IMR-90 (cell line): ENCODE results near the gene C12orf57. TPM values are rescaled to one million over a fixed set of nuclear protein-coding genes. Genes with fewer than 3 reads are reported as not detected.

Experiments
- ATAC-seq: fragments of 200-7000 bp; cut with Tn5 transposase; 2 replicates; pipeline ENCODE4 v1.9.1; 2020; ENCODE audit warnings: low read depth, mild to moderate bottlenecking, moderate library complexity
- BruUV-seq: library from RNA; stranded (reverse); fragments of 400-500 nt; replicated peaks from 2 replicates; lab custom pipeline; 2021; lab: Mats Ljungman, UMichigan
- CTCF ChIA-PET: fragments of 300-600 bp; formaldehyde crosslinking; extraction: SDS; loops from one replicate; lab custom pipeline; 2021; ENCODE audit warnings: antibody characterized with exemption; lab: Yijun Ruan, JAX
- POLR2A ChIA-PET: fragments of 300-600 bp; sonication (Branson Sonifier 250); formaldehyde crosslinking; loops from one replicate; lab custom pipeline; 2022; ENCODE audit warnings: antibody characterized with exemption; ENCODE audit not compliant: unreplicated experiment; lab: Charles Lee
- DNase-seq: peaks from one replicate; pipeline ENCODE4 v3.0.0; 2013
- H2AFZ ChIP-seq: replicated peaks from 2 replicates; pipeline ENCODE3; 2013; ENCODE audit warnings: low read length, mild to moderate bottlenecking; ENCODE audit not compliant: poor library complexity
- H2AK5ac ChIP-seq: 2 replicates; pipeline ENCODE4 v1.6.1; 2013; ENCODE audit warnings: low read depth, low read length, inconsistent platforms
- H2AK9ac ChIP-seq: replicated peaks from 2 replicates; pipeline ENCODE3; 2013; ENCODE audit warnings: mild to moderate bottlenecking, low read depth, low read length, moderate library complexity; ENCODE audit not compliant: poor library complexity
- H2BK120ac ChIP-seq: 2 replicates; pipeline ENCODE4 v1.6.1; 2013; ENCODE audit warnings: low read depth, low read length, inconsistent platforms
- H2BK15ac ChIP-seq: 3 replicates; pipeline ENCODE4 v1.6.1; 2013; ENCODE audit warnings: low read depth, low read length, inconsistent platforms
- H2BK20ac ChIP-seq: 2 replicates; pipeline ENCODE4 v1.6.1; 2013; ENCODE audit warnings: low read depth, mild to moderate bottlenecking, inconsistent platforms, low read length, moderate library complexity
- H2BK5ac ChIP-seq: 2 replicates; pipeline ENCODE4 v1.6.1; 2013; ENCODE audit warnings: mild to moderate bottlenecking, low read depth, low read length, inconsistent platforms; ENCODE audit not compliant: poor library complexity, severe bottlenecking
- H3K14ac ChIP-seq: replicated peaks from 2 replicates; pipeline ENCODE4 v1.6.1; 2013; ENCODE audit warnings: low read depth, low read length, inconsistent platforms
- H3K18ac ChIP-seq: 2 replicates; pipeline ENCODE4 v1.6.1; 2013; ENCODE audit warnings: low read depth, low read length, control low read depth
- H3K23ac ChIP-seq: 2 replicates; pipeline ENCODE4 v1.6.1; 2013; ENCODE audit warnings: low read depth, low read length, inconsistent platforms
- H3K27ac ChIP-seq: 2 replicates; pipeline ENCODE4 v1.5.1; 2013; ENCODE audit warnings: mild to moderate bottlenecking, control low read depth, low read length; ENCODE audit not compliant: insufficient read depth
- H3K27me3 ChIP-seq: 2 replicates; pipeline ENCODE4 v1.6.1; 2013; ENCODE audit warnings: low read length; ENCODE audit not compliant: control insufficient read depth, insufficient read depth
- H3K36me3 ChIP-seq: 2 replicates; pipeline ENCODE4 v1.6.1; 2013; ENCODE audit warnings: low read length, mixed read lengths; ENCODE audit not compliant: control insufficient read depth, insufficient read depth
- H3K4ac ChIP-seq: 2 replicates; pipeline ENCODE4 v1.6.1; 2013; ENCODE audit warnings: low read depth, low read length, inconsistent platforms
- H3K4me1 ChIP-seq: 2 replicates; pipeline ENCODE4 v1.6.1; 2013; ENCODE audit warnings: low read length, mixed read lengths; ENCODE audit not compliant: control insufficient read depth, insufficient read depth
- H3K4me2 ChIP-seq: 2 replicates; pipeline ENCODE4 v1.6.1; 2013; ENCODE audit warnings: low read depth, mild to moderate bottlenecking, control low read depth, low read length, moderate library complexity
- H3K4me3 ChIP-seq: 2 replicates; pipeline ENCODE4 v1.5.1; 2013; ENCODE audit warnings: low read depth, mild to moderate bottlenecking, control low read depth, low read length, moderate library complexity; ENCODE audit not compliant: insufficient read depth
- H3K56ac ChIP-seq: 2 replicates; pipeline ENCODE4 v1.6.1; 2013; ENCODE audit warnings: low read length, inconsistent platforms; ENCODE audit not compliant: insufficient read depth; ENCODE audit errors: extremely low read depth
- H3K79me1 ChIP-seq, 2 experiments: 2 replicates each; pipeline ENCODE4 v1.6.1; 2013; ENCODE audit warnings: low read length in 2 of 2, inconsistent platforms in 1 of 2, low read depth in 1 of 2
- H3K9ac ChIP-seq: 2 replicates; pipeline ENCODE4 v1.6.1; 2013; ENCODE audit warnings: low read depth, low read length, control low read depth
- H3K9me1 ChIP-seq: 2 replicates; pipeline ENCODE4 v1.6.1; 2013; ENCODE audit warnings: low read length, inconsistent platforms; ENCODE audit not compliant: insufficient read depth
- H3K9me3 ChIP-seq: 2 replicates; pipeline ENCODE4 v1.6.1; 2013; ENCODE audit warnings: low read length; ENCODE audit not compliant: control insufficient read depth, insufficient read depth
- H4K20me1 ChIP-seq: 2 replicates; pipeline ENCODE4 v1.6.1; 2013; ENCODE audit warnings: low read length, inconsistent platforms; ENCODE audit not compliant: insufficient read depth
- H4K5ac ChIP-seq: 2 replicates; pipeline ENCODE4 v1.6.1; 2013; ENCODE audit warnings: mild to moderate bottlenecking, low read depth, low read length, control low read depth
- H4K8ac ChIP-seq, 2 experiments: 2 replicates each; pipeline ENCODE4 v1.6.1; 2013; ENCODE audit warnings: low read depth in 2 of 2, low read length in 2 of 2, control low read depth in 1 of 2, inconsistent platforms in 1 of 2
- H4K91ac ChIP-seq: 2 replicates; pipeline ENCODE4 v1.6.1; 2013; ENCODE audit warnings: low read depth, low read length, inconsistent platforms; ENCODE audit not compliant: insufficient read depth
- BHLHE40 ChIP-seq: fragments of 150-350 bp; IDR thresholded peaks from 2 replicates; pipeline ENCODE4 v1.6.1; 2016; ENCODE audit warnings: mild to moderate bottlenecking, low read depth, low read length
- CEBPB ChIP-seq: IDR thresholded peaks from 2 replicates; pipeline ENCODE4 v1.6.1; 2012; ENCODE audit warnings: low read depth, low read length, improper control_type of control experiment
- CHD1 ChIP-seq: IDR thresholded peaks from 2 replicates; pipeline ENCODE4 v1.6.1; 2012; ENCODE audit warnings: low read depth, low read length, improper control_type of control experiment
- FOS ChIP-seq: fragments of 150-350 bp; IDR thresholded peaks from 2 replicates; pipeline ENCODE4 v1.6.1; 2016; ENCODE audit warnings: low read depth, low read length
- MAFK ChIP-seq: IDR thresholded peaks from 2 replicates; pipeline ENCODE4 v1.6.1; 2012; ENCODE audit warnings: low read depth, low read length, improper control_type of control experiment
- MAZ ChIP-seq: IDR thresholded peaks from 2 replicates; pipeline ENCODE4 v1.6.1; 2012; ENCODE audit warnings: low read depth, mild to moderate bottlenecking, low read length, improper control_type of control experiment, moderate library complexity, borderline replicate concordance
- MXI1 ChIP-seq: IDR thresholded peaks from 2 replicates; pipeline ENCODE4 v1.6.1; 2012; ENCODE audit warnings: low read depth, mild to moderate bottlenecking, low read length, moderate library complexity, borderline replicate concordance
- NFE2L2 ChIP-seq: fragments of 150-350 bp; IDR thresholded peaks from 2 replicates; pipeline ENCODE4 v1.6.1; 2016; ENCODE audit warnings: low read depth, mild to moderate bottlenecking, low read length
- POLR2A ChIP-seq: IDR thresholded peaks from 2 replicates; pipeline ENCODE4 v1.6.1; 2012; ENCODE audit warnings: mild to moderate bottlenecking, low read depth, low read length
- RAD21 ChIP-seq: IDR thresholded peaks from 2 replicates; pipeline ENCODE4 v1.6.1; 2012; ENCODE audit warnings: low read length, improper control_type of control experiment
- RCOR1 ChIP-seq: IDR thresholded peaks from 2 replicates; pipeline ENCODE4 v1.6.1; 2012; ENCODE audit warnings: mild to moderate bottlenecking, low read length, improper control_type of control experiment; ENCODE audit not compliant: insufficient replicate concordance
- RFX5 ChIP-seq: IDR thresholded peaks from 2 replicates; pipeline ENCODE4 v1.8.0; 2012; ENCODE audit warnings: low read depth, mild to moderate bottlenecking, low read length, moderate library complexity
- SMC3 ChIP-seq: fragments of 150-350 bp; IDR thresholded peaks from 2 replicates; pipeline ENCODE4 v1.6.1; 2016; ENCODE audit warnings: low read depth, mild to moderate bottlenecking, antibody characterized with exemption, low read length, moderate library complexity
- WGBS, 2 experiments: methylation state at CpG; one replicate each; pipeline versions ENCODE4 v1.1.5 to v1.1.7; 2013; ENCODE audit warnings: missing lambda C conversion rate in 2 of 2; ENCODE audit not compliant: insufficient read length in 1 of 2; ENCODE audit errors: extremely low coverage in 2 of 2; 5-methylcytosine and 5-hydroxymethylcytosine counted together
- dilution Hi-C: fragments of 300-500 bp; cut with HindIII; formaldehyde crosslinking; loops from one replicate; pipeline ENCODE4 v1.14.3; 2018; ENCODE audit warnings: low sequenced_read_pairs; ENCODE audit not compliant: unreplicated experiment
- in situ Hi-C: fragments of 300-500 bp; cut with MboI; formaldehyde crosslinking; loops from 3 replicates; pipeline ENCODE4 v1.14.3; 2019; ENCODE audit warnings: low sequenced_read_pairs, inconsistent platforms, mixed read lengths
- intact Hi-C: fragments of 100-400 bp; cut with micrococcal nuclease; formaldehyde crosslinking; loops from 2 replicates; pipeline ENCODE4 v1.10.0; 2022
- polyA plus RNA-seq, 3 experiments: library from polyadenylated mRNA; depleted of rRNA; stranded (reverse); fragments of >200 nt; gene quantifications; 2 replicates each; pipeline ENCODE4 v1.2.3, GENCODE V29; 2012; ENCODE audit warnings: low replicate concordance in 1 of 3
- total RNA-seq: library from RNA; depleted of rRNA; stranded (reverse); fragments of >200 nt; gene quantifications from 2 replicates; pipeline ENCODE4 v1.2.3, GENCODE V29; 2012
- TF ChIP-seq, protein P1 (sequence below): fragments of 150-350 bp; IDR thresholded peaks from 2 replicates; pipeline ENCODE4 v1.6.1; 2017; ENCODE audit warnings: mild to moderate bottlenecking, antibody characterized with exemption, low read length, low read depth
- TF ChIP-seq, protein P2 (sequence below): conservative IDR thresholded peaks from 2 replicates; pipeline ENCODE4 v1.5.1; 2012; ENCODE audit warnings: mild to moderate bottlenecking, low read depth, low read length, improper control_type of control experiment
- TF ChIP-seq, protein P3 (sequence below): fragments of 150-350 bp; IDR thresholded peaks from 2 replicates; pipeline ENCODE4 v1.6.1; 2016; ENCODE audit warnings: low read depth, mild to moderate bottlenecking, low read length, moderate library complexity, borderline replicate concordance

Gene C12orf57
- total and polyA plus RNA-seq, 2 of the 4 experiments (the other 2 are of a cell fraction): 238 to 530 TPM

DNA sequence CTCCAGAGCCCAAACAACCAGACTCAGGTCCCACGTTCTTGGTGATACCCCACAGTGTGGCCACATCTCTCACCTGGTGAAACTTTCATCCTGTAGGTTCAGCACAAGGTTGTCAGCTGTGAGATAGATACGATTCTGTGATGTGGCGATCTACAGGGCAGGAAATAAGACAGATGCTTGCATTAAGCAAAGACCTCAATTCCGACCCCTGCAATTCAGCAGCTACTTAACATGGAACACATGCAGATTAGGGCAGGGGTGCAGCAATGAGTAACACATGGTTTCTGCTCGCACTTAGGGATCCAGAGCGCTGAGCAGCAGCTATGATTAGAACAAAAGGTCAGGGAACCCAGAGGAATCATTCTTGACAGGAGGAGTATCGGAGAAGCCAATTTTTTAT is 22.5 kb downstream of the C12orf57 start:
- H2AK5ac ChIP-seq: no peak overlapping the region
- no peak overlapping the region for H3K23ac ChIP-seq
- ChIA-PET CTCF (no interaction called here), POLR2A (no interaction called here)
- H3K4me2 ChIP-seq: no peak overlapping the region
- dilution Hi-C loops: no loop called here
- intact Hi-C loops: no loop called here
- H2BK5ac ChIP-seq: no peak overlapping the region
- H3K4me3 ChIP-seq: no peak overlapping the region
- no peak overlapping the region for H2AK9ac ChIP-seq
- no peak overlapping the region for H3K4ac ChIP-seq
- no peaks in the 10 kb centered on the region for H3K9me1 ChIP-seq
- H3K9me3 ChIP-seq: no peaks in the 10 kb centered on the region
- no peak overlapping the region for H3K18ac ChIP-seq
- no peak overlapping the region for H4K5ac ChIP-seq
- no peak overlapping the region for H3K56ac ChIP-seq
- BruUV-seq: no TSS peak
- no peak overlapping the region for H2AFZ ChIP-seq
- no peak overlapping the region for H2BK20ac ChIP-seq
- no peak overlapping the region for H3K14ac ChIP-seq
- no peak overlapping the region for H3K9ac ChIP-seq
- no peaks in the 10 kb centered on the region for H3K27me3 ChIP-seq
- no peak overlapping the region for H3K27ac ChIP-seq
- H2BK120ac ChIP-seq: no peak overlapping the region
- peaks cover 38% of the 10 kb centered on the region for H3K36me3 ChIP-seq
- in situ Hi-C loops: no loop called here
- TF ChIP-seq FOS (no peak), MAFK (no peak), RAD21 (no peak), SMC3 (no peak), MAZ (no peak), NFE2L2 (no peak), POLR2A (no peak), BHLHE40 (no peak), CHD1 (no peak), RCOR1 (no peak), RFX5 (no peak), CEBPB (no peak), MXI1 (no peak)
- TF ChIP-seq, protein P1, sequence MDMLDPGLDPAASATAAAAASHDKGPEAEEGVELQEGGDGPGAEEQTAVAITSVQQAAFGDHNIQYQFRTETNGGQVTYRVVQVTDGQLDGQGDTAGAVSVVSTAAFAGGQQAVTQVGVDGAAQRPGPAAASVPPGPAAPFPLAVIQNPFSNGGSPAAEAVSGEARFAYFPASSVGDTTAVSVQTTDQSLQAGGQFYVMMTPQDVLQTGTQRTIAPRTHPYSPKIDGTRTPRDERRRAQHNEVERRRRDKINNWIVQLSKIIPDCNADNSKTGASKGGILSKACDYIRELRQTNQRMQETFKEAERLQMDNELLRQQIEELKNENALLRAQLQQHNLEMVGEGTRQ: no peak
- TF ChIP-seq, protein P2, sequence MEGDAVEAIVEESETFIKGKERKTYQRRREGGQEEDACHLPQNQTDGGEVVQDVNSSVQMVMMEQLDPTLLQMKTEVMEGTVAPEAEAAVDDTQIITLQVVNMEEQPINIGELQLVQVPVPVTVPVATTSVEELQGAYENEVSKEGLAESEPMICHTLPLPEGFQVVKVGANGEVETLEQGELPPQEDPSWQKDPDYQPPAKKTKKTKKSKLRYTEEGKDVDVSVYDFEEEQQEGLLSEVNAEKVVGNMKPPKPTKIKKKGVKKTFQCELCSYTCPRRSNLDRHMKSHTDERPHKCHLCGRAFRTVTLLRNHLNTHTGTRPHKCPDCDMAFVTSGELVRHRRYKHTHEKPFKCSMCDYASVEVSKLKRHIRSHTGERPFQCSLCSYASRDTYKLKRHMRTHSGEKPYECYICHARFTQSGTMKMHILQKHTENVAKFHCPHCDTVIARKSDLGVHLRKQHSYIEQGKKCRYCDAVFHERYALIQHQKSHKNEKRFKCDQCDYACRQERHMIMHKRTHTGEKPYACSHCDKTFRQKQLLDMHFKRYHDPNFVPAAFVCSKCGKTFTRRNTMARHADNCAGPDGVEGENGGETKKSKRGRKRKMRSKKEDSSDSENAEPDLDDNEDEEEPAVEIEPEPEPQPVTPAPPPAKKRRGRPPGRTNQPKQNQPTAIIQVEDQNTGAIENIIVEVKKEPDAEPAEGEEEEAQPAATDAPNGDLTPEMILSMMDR: no peak
- TF ChIP-seq, protein P3, sequence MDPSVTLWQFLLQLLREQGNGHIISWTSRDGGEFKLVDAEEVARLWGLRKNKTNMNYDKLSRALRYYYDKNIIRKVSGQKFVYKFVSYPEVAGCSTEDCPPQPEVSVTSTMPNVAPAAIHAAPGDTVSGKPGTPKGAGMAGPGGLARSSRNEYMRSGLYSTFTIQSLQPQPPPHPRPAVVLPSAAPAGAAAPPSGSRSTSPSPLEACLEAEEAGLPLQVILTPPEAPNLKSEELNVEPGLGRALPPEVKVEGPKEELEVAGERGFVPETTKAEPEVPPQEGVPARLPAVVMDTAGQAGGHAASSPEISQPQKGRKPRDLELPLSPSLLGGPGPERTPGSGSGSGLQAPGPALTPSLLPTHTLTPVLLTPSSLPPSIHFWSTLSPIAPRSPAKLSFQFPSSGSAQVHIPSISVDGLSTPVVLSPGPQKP: no peak
- no peak overlapping the region for H2BK15ac ChIP-seq
- peaks cover 9% of the 10 kb centered on the region for H3K4me1 ChIP-seq
- ATAC-seq (no peak), DNase-seq (no peak)
- H3K79me1 ChIP-seq: peaks cover 13 to 37% of the 10 kb centered on the region in 2 experiments
- H4K20me1 ChIP-seq: no peaks in the 10 kb centered on the region
- no peak overlapping the region for H4K8ac ChIP-seq
- WGBS, 2 experiments: 76% methylated on average over 2 of the region's 7 CpGs; no CpG with 5 or more reads in 1 of the 2 experiments
- H4K91ac ChIP-seq: no peak overlapping the region
